Osteoblast (primary cell): ENCODE results near the gene KLK7. TPM values are rescaled to one million over a fixed set of nuclear protein-coding genes. Genes with fewer than 3 reads are reported as not detected.

ENCODE experiments used
- DNase-seq: peaks from one replicate; pipeline ENCODE4 v3.0.0; 2011; ENCODE audit warnings: low spot score, mixed read lengths; ENCODE audit not compliant: insufficient read length; ENCODE audit errors: missing footprints
- H2AFZ ChIP-seq: 2 replicates; pipeline ENCODE4 v1.6.0; 2011; ENCODE audit warnings: mild to moderate bottlenecking, low read length
- H3K27ac ChIP-seq: 2 replicates; pipeline ENCODE4 v1.5.1; 2011; ENCODE audit warnings: mild to moderate bottlenecking, low read depth, low read length, moderate library complexity
- H3K27me3 ChIP-seq: 2 replicates; pipeline ENCODE4 v1.6.0; 2012; ENCODE audit warnings: mild to moderate bottlenecking, control low read depth, inconsistent platforms, low read length, moderate library complexity; ENCODE audit not compliant: insufficient read depth
- H3K36me3 ChIP-seq: 2 replicates; pipeline ENCODE4 v1.5.1; 2011; ENCODE audit warnings: mild to moderate bottlenecking, low read length, control low read depth, moderate library complexity; ENCODE audit not compliant: insufficient read depth
- H3K4me1 ChIP-seq: 2 replicates; pipeline ENCODE4 v1.5.1; 2011; ENCODE audit warnings: mild to moderate bottlenecking, low read length, control low read depth, moderate library complexity; ENCODE audit not compliant: insufficient read depth
- H3K4me2 ChIP-seq: 2 replicates; pipeline ENCODE4 v1.6.0; 2011; ENCODE audit warnings: mild to moderate bottlenecking, low read length; ENCODE audit not compliant: insufficient read depth
- H3K4me3 ChIP-seq: fragments of 200-600 bp; sonication (generic); 3 replicates; pipeline ENCODE4 v1.5.1; 2012; ENCODE audit warnings: mild to moderate bottlenecking, low read length, inconsistent platforms; ENCODE audit not compliant: insufficient read depth
- H3K79me2 ChIP-seq: 2 replicates; pipeline ENCODE4 v1.6.0; 2012; ENCODE audit warnings: mild to moderate bottlenecking, low read length, control low read depth, inconsistent platforms; ENCODE audit not compliant: insufficient read depth
- H3K9me3 ChIP-seq: 2 replicates; pipeline ENCODE4 v1.5.1; 2011; ENCODE audit warnings: low read depth, low read length, control low read depth
- H4K20me1 ChIP-seq: 2 replicates; pipeline ENCODE4 v1.6.0; 2012; ENCODE audit warnings: mild to moderate bottlenecking, low read length, control low read depth; ENCODE audit not compliant: insufficient read depth
- total RNA-seq: library from RNA; depleted of rRNA; stranded (reverse); fragments of >200 nt; gene quantifications from 2 replicates; pipeline ENCODE4 v1.2.3, GENCODE V29; 2012
- TF ChIP-seq, protein P1 (sequence below): IDR thresholded peaks from 2 replicates; pipeline ENCODE4 v1.5.1; 2011; ENCODE audit warnings: mild to moderate bottlenecking, low read depth, low read length, moderate library complexity; ENCODE audit errors: extremely low read depth

Gene KLK7
- total RNA-seq, 1 donor = not detected

DNA sequence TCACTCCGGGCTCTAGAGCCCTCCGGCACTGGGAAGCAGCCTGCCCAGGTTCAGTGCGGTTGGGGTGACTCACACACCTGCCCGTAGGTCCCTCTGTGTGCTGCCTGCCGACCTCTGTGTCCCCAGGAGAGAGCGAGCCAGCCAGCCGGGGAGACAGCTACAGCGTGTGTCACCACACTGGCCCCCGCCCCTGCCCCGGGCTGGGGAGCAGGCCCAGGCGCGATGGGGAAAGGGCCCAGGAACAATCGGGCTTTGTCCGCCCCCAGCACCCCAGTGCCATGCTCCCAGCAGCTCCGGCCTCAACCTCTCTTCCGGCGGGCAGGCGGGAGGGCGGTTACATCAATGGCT is 14.3 kb downstream of the KLK7 start, which contains the start of gene KLK6:
Gene KLK6 (minus strand): TSS at position 179 of the 348 bp plus-strand sequence. CDS start 1,487 bp downstream, outside the sequence.
- Histone ChIP-seq H3K27me3 (peaks cover 4% of the 10 kb centered on the region), H3K27ac (no peak within 1 kb of the TSS), H3K4me2 (no peak within 1 kb of the TSS), H3K36me3 (no peaks in the 10 kb centered on the region), H3K4me3 (no peak within 1 kb of the TSS), H3K9me3 (no peaks in the 10 kb centered on the region), H2AFZ (no peak within 1 kb of the TSS), H4K20me1 (no peaks in the 10 kb centered on the region), H3K4me1 (no peaks in the 10 kb centered on the region), H3K79me2 (no peaks in the 10 kb centered on the region)
- TF ChIP-seq, protein P1, sequence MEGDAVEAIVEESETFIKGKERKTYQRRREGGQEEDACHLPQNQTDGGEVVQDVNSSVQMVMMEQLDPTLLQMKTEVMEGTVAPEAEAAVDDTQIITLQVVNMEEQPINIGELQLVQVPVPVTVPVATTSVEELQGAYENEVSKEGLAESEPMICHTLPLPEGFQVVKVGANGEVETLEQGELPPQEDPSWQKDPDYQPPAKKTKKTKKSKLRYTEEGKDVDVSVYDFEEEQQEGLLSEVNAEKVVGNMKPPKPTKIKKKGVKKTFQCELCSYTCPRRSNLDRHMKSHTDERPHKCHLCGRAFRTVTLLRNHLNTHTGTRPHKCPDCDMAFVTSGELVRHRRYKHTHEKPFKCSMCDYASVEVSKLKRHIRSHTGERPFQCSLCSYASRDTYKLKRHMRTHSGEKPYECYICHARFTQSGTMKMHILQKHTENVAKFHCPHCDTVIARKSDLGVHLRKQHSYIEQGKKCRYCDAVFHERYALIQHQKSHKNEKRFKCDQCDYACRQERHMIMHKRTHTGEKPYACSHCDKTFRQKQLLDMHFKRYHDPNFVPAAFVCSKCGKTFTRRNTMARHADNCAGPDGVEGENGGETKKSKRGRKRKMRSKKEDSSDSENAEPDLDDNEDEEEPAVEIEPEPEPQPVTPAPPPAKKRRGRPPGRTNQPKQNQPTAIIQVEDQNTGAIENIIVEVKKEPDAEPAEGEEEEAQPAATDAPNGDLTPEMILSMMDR = no peak
- DNase-seq = peak; percentile 52

DNA sequence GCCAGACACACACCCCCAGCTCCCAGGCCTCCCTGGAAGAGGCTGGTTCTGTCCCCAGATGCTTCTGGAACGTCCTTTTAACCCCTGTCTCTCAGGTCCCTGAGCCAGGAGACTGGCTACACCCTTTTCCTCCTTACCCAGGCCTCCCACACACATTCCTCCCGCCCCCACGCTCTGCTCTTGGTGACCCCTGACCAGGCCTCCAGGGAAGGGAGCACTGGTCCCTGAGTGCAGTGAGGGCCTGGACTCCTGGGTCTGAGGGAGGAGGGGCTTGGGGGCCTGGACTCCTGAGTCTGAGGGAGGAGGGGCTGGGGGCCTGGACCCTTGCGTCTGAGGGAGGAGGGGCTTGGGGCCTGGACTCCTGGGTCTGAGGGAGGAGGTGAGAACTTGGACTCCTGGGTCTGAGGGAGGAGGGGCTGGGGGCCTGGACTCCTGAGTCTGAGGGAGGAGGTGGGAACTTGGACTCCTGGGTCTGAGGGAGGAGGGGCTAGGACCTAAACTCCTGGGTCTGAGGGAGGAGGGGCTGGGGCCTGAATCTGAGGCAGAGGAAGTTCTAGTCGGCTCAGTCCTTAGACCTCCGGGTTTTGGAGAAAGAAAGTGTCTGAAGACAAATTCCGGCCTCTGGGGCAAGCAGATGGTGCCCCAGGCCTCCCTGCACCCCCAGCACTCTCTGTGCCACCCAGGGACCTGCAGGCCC is 14.9 kb downstream of the KLK7 start:
- DNase-seq = no peak
- Histone ChIP-seq H3K27ac (no peak overlapping the region), H3K4me2 (no peak overlapping the region), H3K79me2 (no peaks in the 10 kb centered on the region), H3K9me3 (no peaks in the 10 kb centered on the region), H3K27me3 (peaks cover 4% of the 10 kb centered on the region), H3K4me1 (no peaks in the 10 kb centered on the region), H4K20me1 (no peaks in the 10 kb centered on the region), H3K4me3 (no peak overlapping the region), H2AFZ (no peak overlapping the region), H3K36me3 (no peaks in the 10 kb centered on the region)
- TF ChIP-seq, protein P1 = no peak

DNA sequence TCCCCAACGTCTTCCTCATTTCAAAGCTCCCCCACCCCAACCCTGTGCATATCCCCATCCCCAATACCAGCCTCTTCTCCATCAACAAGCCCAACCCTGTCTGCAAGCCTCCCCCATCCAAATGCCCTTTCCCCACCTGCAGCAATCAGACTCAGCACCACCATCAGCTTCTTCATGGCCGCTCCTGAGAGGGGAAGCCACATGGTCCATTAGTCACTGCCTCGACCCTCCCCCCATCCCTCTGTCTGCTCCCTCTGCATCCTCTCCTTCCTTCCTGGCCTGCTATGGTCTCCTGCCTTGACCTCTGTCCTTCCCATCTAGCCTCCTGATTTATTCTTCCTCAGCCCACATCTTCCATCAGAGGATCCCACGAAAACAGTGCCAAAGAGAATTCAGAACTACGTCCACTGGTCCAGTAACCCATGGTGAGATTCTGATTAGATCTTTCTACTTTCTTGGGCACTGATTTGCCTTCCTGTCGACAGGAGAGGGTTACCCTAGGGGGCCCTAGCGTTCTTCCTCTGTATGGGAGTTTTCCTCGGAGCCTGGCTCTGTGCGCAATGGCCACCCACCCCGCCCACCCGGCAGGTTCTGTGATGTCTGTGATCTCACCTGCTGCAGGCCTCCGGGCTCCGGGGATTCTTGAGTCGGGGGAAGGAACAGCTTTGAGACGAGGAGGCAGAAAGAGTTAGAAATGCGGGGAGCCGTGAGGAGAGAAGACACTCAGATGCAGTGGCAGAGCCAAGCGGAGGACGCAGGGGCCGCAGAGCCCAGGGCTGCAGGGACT is 15.6 kb downstream of the KLK7 start:
- Histone ChIP-seq H2AFZ (no peak overlapping the region), H3K27me3 (peaks cover 4% of the 10 kb centered on the region), H3K4me1 (no peaks in the 10 kb centered on the region), H3K79me2 (no peaks in the 10 kb centered on the region), H3K27ac (no peak overlapping the region), H4K20me1 (no peaks in the 10 kb centered on the region), H3K9me3 (no peaks in the 10 kb centered on the region), H3K4me2 (no peak overlapping the region), H3K36me3 (no peaks in the 10 kb centered on the region), H3K4me3 (no peak overlapping the region)
- peak; percentile 41 for DNase-seq
- TF ChIP-seq, protein P1 = no peak

DNA sequence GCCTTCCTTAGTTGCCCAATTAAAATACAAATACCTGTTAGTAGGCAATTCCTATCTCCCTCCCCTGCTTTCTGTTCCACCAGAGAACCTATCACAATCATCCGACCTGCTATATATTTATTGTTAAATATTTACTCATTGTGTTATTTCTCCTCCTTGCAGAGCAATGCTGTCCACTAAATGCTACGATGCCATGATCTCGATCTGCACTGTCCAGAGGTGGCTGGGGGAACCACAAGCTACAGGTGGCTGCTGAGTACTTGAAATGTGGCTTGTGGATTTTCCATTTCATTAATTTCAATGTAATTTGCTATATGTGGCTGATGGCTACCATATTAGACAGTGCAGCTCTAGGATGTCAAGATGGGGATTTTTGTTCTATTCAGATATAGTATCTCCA is 19.5 kb downstream of the KLK7 start:
- Histone ChIP-seq H3K9me3 (no peaks in the 10 kb centered on the region), H3K79me2 (no peaks in the 10 kb centered on the region), H2AFZ (no peak overlapping the region), H3K36me3 (no peaks in the 10 kb centered on the region), H3K4me3 (no peak overlapping the region), H3K27ac (no peak overlapping the region), H4K20me1 (no peaks in the 10 kb centered on the region), H3K27me3 (peaks cover 4% of the 10 kb centered on the region), H3K4me2 (no peak overlapping the region), H3K4me1 (no peaks in the 10 kb centered on the region)
- peak; percentile 62 for DNase-seq
- TF ChIP-seq, protein P1 = no peak
